Glomerular visceral epithelial cell (primary cell): ENCODE results near the gene RAB34.
A peak's percentile ranks its signal among the peaks of the same experiment; 100 is the strongest.
"Not testable (repeated sequence)": the region's sequence is repeated elsewhere in the genome, so short reads cannot be mapped to it uniquely, and the experiment has no call there.

Experiments
- DNase-seq: peaks from one replicate; pipeline ENCODE4 v3.0.0-alpha.2; 2016; ENCODE audit errors: extremely low spot score

RAB34 gene

GRCh38 chr17:28745786-28746411 lies 28.2 kb upstream of the RAB34 start:
- peak; percentile 60 for DNase-seq

- DNase-seq: peak; percentile 51
Measured at GRCh38 chr17:28744972-28745785, 27.5 kb upstream of the RAB34 start.

- peak; percentile 64 for DNase-seq
Measured at GRCh38 chr17:28744104-28744971, 26.7 kb upstream of the RAB34 start.

- DNase-seq: peak; percentile 93
Measured at GRCh38 chr17:28743243-28744103, 25.8 kb upstream of the RAB34 start, which contains the start of gene TRAF4. Gene TRAF4 (plus strand): TSS chr17:28744011. CDS start chr17:28744113, 102 bp downstream.

- DNase-seq: no peak
Measured at GRCh38 chr17:28741358-28742349, 24.0 kb upstream of the RAB34 start.

- DNase-seq: no peak
Measured at GRCh38 chr17:28740406-28741357, 23.0 kb upstream of the RAB34 start.

GRCh38 chr17:28738680-28739384 lies 21.2 kb upstream of the RAB34 start:
- DNase-seq: no peak

GRCh38 chr17:28737770-28738679 lies 20.4 kb upstream of the RAB34 start:
- DNase-seq: no peak

GRCh38 chr17:28737316-28737715 lies 19.6 kb upstream of the RAB34 start:
- no peak for DNase-seq

- DNase-seq: not testable (repeated sequence)
Measured at GRCh38 chr17:28735913-28736769, 18.5 kb upstream of the RAB34 start.

GRCh38 chr17:28735242-28735722 lies 17.6 kb upstream of the RAB34 start:
- DNase-seq: no peak

- no peak for DNase-seq
Measured at GRCh38 chr17:28734712-28735241, 17.1 kb upstream of the RAB34 start.

GRCh38 chr17:28733346-28733745 lies 15.7 kb upstream of the RAB34 start:
- no peak for DNase-seq

GRCh38 chr17:28729950-28730330 lies 12.3 kb upstream of the RAB34 start:
- DNase-seq: no peak

- DNase-seq: peak; percentile 96
Measured at GRCh38 chr17:28728364-28729200, 10.9 kb upstream of the RAB34 start, which contains the start of gene NEK8. Gene NEK8 (plus strand): TSS chr17:28728788. CDS start chr17:28728814, 26 bp downstream.
